WI38 (cell line): ENCODE data around the gene SMPD2.

ENCODE experiments used
- H3K4me3 ChIP-seq: 2 replicates; pipeline ENCODE4 v1.5.1; 2011; ENCODE audit warnings: low read depth, mild to moderate bottlenecking, control low read depth, low read length
- CTCF ChIP-seq: IDR thresholded peaks from 2 replicates; pipeline ENCODE4 v1.5.1; 2012; ENCODE audit warnings: low read depth, mild to moderate bottlenecking, control low read depth, low read length

Gene SMPD2

GRCh38 chr6:109440331-109441068 is at the start of gene SMPD2, which contains the start of gene PPIL6:
Gene SMPD2 (plus strand): TSS chr6:109440724. CDS start chr6:109441122, 398 bp downstream.
Gene PPIL6 (minus strand): TSS chr6:109440628. CDS start chr6:109440590, 38 bp downstream.
- 0 out of 2 replicates have a peak, but pooled peaks have one; percentile 21 for TF ChIP-seq CTCF

GRCh38 chr6:109393157-109393885 is 47.2 kb upstream of the SMPD2 start:
- TF ChIP-seq CTCF: no peak
- H3K4me3 ChIP-seq: no peak overlapping the region

More at GRCh38 chr6:109440331-109441068, at the start of gene SMPD2, which contains the start of gene PPIL6:
- peak within 1 kb of the TSS; percentile 83 for H3K4me3 ChIP-seq

- H3K4me3 ChIP-seq: no peak overlapping the region
- no peak for TF ChIP-seq CTCF
Measured at GRCh38 chr6:109393886-109394281, 46.6 kb upstream of the SMPD2 start.

- TF ChIP-seq CTCF: no peak
- no peak overlapping the region for H3K4me3 ChIP-seq
Measured at GRCh38 chr6:109396046-109396718, 44.3 kb upstream of the SMPD2 start.

GRCh38 chr6:109397020-109397419 is 43.5 kb upstream of the SMPD2 start:
- no peak for TF ChIP-seq CTCF
- H3K4me3 ChIP-seq: no peak overlapping the region

GRCh38 chr6:109406196-109406595 is 34.3 kb upstream of the SMPD2 start:
- H3K4me3 ChIP-seq: no peak overlapping the region
- TF ChIP-seq CTCF: no peak
